Measurements from ENCODE around the gene ADAMTSL3.
"Not testable (repeated sequence)": the region's sequence is repeated elsewhere in the genome, so short reads cannot be mapped to it uniquely, and the experiment has no call there.

The ADAMTSL3 gene

GRCh38 chr15:84057714-84058331 is 403.9 kb downstream of the ADAMTSL3 start:
- no peak for DNase-seq

- not testable (repeated sequence) for DNase-seq
Measured at GRCh38 chr15:84063674-84064073, 409.8 kb downstream of the ADAMTSL3 start.

GRCh38 chr15:84068674-84069073 is 414.8 kb downstream of the ADAMTSL3 start:
- not testable (repeated sequence) for DNase-seq

- not testable (repeated sequence) for DNase-seq
Measured at GRCh38 chr15:84078038-84078437, 424.1 kb downstream of the ADAMTSL3 start.

- not testable (repeated sequence) for DNase-seq
Measured at GRCh38 chr15:84079325-84079884, 425.5 kb downstream of the ADAMTSL3 start.

GRCh38 chr15:84079885-84080777 is 426.2 kb downstream of the ADAMTSL3 start:
- DNase-seq, result peak; percentile 61

GRCh38 chr15:84080778-84081084 is 426.8 kb downstream of the ADAMTSL3 start:
- DNase-seq, result not testable (repeated sequence)

GRCh38 chr15:84081391-84082168 is 427.7 kb downstream of the ADAMTSL3 start:
- no peak for DNase-seq

GRCh38 chr15:84082739-84083138 is 428.8 kb downstream of the ADAMTSL3 start:
- no peak for DNase-seq

- DNase-seq, result not testable (repeated sequence)
Measured at GRCh38 chr15:84086071-84086470, 432.1 kb downstream of the ADAMTSL3 start.
